GM21619 (cell line): ENCODE data around the gene IRAG1.
"Not testable (repeated sequence)": the region's sequence is repeated elsewhere in the genome, so short reads cannot be mapped to it uniquely, and the experiment has no call there.

Experiments
- ATAC-seq: cut with Tn5 transposase; IDR thresholded peaks from one replicate; pipeline ENCODE4 v1.9.1; 2021; ENCODE audit not compliant: unreplicated experiment

IRAG1 gene

DNA sequence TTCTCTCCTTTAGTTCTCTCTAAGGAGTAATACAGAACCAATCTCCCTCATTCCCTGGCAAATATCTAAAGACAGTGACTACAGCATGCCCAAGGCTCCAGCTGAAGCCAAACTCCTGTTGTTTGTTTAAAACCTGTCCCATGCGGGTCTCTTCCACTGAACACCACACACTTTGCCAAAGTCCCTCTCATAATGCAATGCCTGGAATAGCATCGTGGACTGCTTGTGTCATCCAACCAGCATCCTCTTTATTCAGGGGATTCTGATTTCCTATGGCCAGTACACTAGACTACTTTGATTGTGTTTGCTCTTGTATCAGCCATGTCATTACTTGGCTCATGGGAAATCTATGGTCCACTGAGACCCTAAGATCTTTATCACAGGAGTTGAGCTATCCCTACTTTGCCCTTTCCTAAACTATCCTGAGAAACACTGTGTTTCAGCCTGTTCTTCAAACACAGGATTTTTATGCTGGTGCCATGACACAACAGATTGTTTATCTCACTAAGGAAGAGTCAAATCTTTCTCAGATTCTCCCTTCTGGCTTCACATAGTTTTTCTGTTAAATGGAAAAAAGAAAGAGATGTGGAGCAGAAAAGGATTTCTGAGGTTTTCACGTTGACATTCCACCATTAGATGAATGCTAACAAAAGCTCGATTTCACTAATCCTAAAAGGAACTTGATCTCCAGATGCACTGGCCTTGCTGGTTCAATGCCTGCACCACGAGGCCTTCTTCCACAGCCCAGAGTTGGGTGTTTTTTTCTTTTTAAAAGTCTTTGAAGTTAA lies 15.9 kb upstream of the IRAG1 start:
- ATAC-seq: no peak

- no peak for ATAC-seq
Observed at GRCh38 chr11:10708131-10708530, 14.6 kb upstream of the IRAG1 start.

- ATAC-seq: no peak
Observed at GRCh38 chr11:10701982-10702381, 8.4 kb upstream of the IRAG1 start.

DNA sequence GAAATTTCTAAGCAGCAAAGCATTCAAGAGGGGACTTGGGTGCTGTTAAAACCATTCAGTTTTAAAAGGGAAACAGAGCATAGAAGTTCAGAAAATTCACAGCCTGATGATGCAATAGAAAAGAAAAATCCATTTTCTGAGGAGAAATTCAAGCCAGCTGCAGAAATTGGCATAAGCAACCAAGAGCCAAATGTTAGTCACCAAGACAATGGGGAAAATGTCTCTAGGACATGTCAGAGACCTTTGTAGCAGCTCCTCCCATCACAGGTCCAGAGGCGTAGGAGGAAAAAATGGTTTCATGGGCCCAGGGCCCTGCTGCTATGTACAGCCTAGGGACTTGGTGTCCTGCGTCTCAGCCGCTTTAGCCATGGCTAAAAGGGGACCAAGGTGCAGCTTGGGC lies 5.5 kb upstream of the IRAG1 start:
- no peak for ATAC-seq

DNA sequence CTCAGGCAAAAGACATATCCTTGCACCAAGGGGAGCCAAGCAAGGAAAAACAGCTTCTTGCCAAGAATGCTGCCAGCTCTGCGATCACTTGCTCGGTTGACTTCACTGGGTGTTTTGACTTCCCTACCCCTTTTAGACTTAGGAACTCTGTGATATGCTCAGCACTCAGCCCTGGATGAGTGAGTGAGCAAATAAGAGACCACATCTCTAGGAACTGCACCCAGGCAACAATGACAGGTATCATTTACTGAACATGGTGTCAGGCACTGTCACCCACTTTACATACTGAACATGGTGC lies 3.7 kb upstream of the IRAG1 start:
- no peak for ATAC-seq

GRCh38 chr11:10696468-10697322 lies 3.1 kb upstream of the IRAG1 start:
- no peak for ATAC-seq

DNA sequence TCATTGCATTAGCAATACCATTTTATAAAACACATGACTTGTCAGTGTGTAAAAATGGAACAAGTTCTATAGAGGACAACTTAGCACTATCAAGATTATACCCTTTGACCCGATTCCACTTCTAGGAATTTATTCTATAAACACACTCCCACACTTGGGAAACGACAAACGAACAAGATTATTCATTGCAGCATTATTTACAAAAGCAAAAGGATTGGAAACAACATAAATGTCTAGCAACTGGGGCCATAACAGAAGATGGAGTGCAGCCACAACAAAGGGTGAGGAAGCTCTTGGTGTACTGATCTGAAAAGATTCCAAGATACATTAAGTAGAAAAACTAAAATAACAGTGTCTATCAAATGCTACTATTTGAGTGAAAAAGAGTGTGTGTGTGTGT lies 2.3 kb upstream of the IRAG1 start:
- no peak for ATAC-seq

- no peak for ATAC-seq
Observed at GRCh38 chr11:10694486-10695239, 1.1 kb upstream of the IRAG1 start.

GRCh38 chr11:10692531-10693115 lies 932 bp downstream of the IRAG1 start:
- ATAC-seq: no peak

DNA sequence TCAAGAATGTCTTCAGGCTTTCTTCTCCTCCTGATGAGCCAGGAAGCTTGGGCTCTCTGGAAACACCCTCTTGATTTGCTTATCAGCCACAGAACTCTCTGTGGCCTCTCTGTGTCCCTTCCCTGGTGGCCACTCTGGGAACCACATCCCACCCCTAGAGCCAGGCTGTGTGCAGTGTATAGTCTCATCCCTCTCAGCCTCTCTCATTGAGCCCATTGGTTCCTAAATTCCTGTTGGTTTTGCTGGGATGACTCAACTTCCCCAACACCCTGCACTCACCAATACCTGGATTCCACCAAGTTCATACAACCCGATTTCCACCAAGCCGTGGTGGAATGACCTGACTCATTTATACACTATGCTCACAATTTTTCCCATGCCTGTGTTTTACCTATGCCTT lies 5.2 kb downstream of the IRAG1 start:
- ATAC-seq: no peak

- no peak for ATAC-seq
Observed at GRCh38 chr11:10686311-10686710, 7.2 kb downstream of the IRAG1 start.

DNA sequence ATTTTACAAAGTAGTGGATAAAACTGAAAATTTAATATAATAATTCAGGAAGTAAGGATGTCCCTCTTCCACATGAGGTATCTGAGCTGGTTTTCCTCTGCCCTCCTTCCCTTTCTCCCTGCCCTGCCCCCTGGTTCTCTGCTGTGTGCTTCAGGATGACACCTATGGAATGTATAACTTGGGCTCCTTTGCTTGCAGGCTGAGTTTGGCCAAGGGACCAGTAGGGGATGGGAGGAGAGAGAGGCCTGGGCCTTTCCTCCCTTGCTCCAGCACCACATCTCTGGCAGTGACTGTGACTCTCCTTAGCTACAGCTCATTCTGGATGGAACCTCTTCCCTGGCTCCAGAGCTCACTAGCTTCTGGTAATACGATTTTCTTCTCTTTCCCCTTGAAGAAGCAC lies 10.1 kb downstream of the IRAG1 start:
- no peak for ATAC-seq

DNA sequence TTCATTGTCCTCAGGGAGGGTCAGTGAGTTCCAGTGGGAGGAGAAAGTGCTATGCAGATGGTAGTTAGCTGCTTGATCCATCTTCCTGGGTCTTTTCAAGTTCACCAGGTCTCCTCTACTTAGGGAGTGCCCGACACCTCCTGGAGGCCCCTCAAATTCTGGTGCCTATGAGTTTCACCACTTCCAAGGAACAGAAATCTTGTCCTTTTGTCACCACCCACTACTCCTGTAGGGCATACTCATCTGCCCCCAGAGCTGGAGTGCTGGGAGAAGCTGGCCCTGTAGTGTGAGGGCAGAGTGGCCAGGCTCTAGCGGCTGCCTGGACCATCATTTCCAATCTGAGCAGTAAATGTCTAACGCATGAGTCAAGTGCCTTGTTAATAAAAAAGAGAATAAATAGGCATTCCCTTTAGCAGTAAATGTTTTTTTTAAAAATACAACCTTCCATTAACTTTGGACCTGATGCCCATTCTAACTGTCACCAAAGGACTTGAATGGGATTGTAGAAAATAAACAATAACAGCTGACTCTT lies 12.5 kb downstream of the IRAG1 start:
- ATAC-seq: no peak

GRCh38 chr11:10680279-10680678 lies 13.3 kb downstream of the IRAG1 start:
- not testable (repeated sequence) for ATAC-seq

- ATAC-seq: no peak
Observed at GRCh38 chr11:10679644-10680043, 13.9 kb downstream of the IRAG1 start.

GRCh38 chr11:10678101-10678500 lies 15.5 kb downstream of the IRAG1 start:
- ATAC-seq: no peak

DNA sequence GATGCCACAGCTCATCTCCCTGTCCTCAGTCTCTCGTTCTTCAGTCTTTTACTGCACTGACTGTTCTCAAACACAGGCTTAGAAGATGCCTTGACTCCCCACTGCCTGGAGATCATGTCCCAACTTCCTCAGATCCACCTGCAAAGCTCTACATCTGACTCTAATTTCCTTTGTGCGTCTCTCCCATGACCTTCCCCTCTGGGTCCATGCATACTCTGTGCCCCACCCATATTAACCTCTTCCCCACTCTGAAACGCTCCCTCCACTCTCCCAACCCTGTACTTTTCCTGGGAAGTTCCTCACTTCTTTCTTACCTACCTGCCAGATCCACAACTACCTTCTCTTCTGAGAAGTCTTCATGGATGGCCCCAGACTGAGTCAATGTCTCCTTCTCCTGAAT lies 16.6 kb downstream of the IRAG1 start:
- no peak for ATAC-seq

- ATAC-seq: no peak
Observed at GRCh38 chr11:10674911-10675440, 18.6 kb downstream of the IRAG1 start.

DNA sequence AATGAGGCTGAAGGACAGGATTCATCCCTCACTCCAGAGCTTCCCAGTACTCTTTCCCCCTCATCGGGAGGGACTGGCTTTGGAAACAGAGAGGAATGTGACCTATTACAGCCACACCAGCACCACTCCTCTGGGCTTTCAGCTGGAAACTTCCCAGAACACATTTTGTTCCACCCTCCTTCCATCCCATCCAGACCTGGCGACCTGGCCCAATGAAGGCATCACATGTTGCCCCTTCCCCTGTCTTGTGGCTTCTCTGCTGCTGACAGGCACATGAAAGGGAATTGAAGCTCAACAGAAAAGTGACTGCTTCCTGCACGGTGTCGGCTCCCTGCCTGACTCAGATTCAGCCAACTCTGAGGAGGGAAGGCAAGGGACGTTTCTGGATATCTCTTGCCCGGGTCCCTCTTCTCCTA lies 19.1 kb downstream of the IRAG1 start:
- ATAC-seq: no peak

DNA sequence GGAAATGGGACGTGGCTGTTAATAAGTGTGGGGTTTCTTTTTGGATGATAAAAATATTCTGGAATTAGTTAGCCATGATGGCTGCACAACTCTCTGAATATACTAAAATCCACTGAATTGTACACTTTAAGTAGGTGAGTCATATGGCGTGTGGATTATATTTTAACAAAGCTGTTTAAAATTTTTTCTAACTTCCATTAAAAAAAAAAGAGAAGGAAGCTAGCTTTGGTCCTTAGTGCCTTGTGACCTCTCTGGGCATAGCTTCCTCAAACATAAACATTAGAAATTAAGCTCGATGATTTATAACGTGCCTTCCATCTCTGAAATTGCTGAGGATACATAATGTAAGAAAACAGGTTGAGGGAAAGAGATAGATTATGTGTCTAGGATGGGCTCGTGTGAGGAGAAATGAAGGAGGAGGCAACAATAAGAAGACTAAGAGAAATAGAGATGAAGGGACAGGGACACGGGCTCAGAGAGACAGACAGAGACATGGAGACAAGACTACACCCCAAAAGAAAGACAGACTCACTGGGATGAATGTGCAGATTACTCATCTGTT lies 20.0 kb downstream of the IRAG1 start:
- ATAC-seq: no peak

GRCh38 chr11:10670099-10670498 lies 23.5 kb downstream of the IRAG1 start:
- ATAC-seq: no peak
